Gastroesophageal sphincter (tissue), 4 donors: ENCODE data around the gene MYO5A. TPM values are rescaled to one million over a fixed set of nuclear protein-coding genes. Genes with fewer than 3 reads are reported as not detected.

Experiments
- ATAC-seq: fragments of 150-250 bp; one replicate; pipeline ENCODE4 v1.9.1; 2016; ENCODE audit warnings: mild to moderate bottlenecking, moderate library complexity
- H3K27ac ChIP-seq, 4 donors: fragments of 200-600 bp; sonication (generic) in 3 of 4; 1 replicate in 3 of 4; 2 replicates in 1 of 4; pipeline ENCODE4 v1.5.1; 2016 to 2019
- H3K27me3 ChIP-seq: fragments of 200-600 bp; sonication (generic); one replicate; pipeline ENCODE4 v1.5.1; 2019
- H3K36me3 ChIP-seq, 2 donors: fragments of 200-600 bp; sonication (generic); one replicate each; pipeline ENCODE4 v1.5.1; 2019; ENCODE audit warnings: control low read depth in 1 of 2
- H3K4me1 ChIP-seq, 3 donors: fragments of 200-600 bp; sonication (generic); 1 replicate in 2 of 3; 2 replicates in 1 of 3; pipeline ENCODE4 v1.5.1; 2016 to 2019; ENCODE audit warnings: control low read depth in 2 of 3
- H3K4me3 ChIP-seq, 2 donors: fragments of 200-600 bp; sonication (generic); one replicate each; pipeline ENCODE4 v1.5.1; 2019; ENCODE audit warnings: mild to moderate bottlenecking in 1 of 2, moderate library complexity in 1 of 2
- H3K9me3 ChIP-seq, 3 donors: fragments of 200-600 bp; sonication (generic); one replicate each; pipeline ENCODE4 v1.5.1; 2017 to 2019; ENCODE audit warnings: control low read depth in 2 of 3
- CTCF ChIP-seq, 4 experiments: fragments of 200-600 bp in 2 of 4; fragments of 450-650 bp in 2 of 4; sonication (generic) in 1 of 4; IDR thresholded peaks; one replicate each; pipeline ENCODE4 v1.5.1; 2017 to 2019; ENCODE audit warnings: antibody characterized with exemption in 4 of 4, mild to moderate bottlenecking in 2 of 4, moderate library complexity in 2 of 4
- EP300 ChIP-seq: sonication (generic); formaldehyde crosslinking; IDR thresholded peaks from one replicate; pipeline ENCODE4 v1.6.1; 2017; ENCODE audit warnings: antibody characterized with exemption, mild to moderate bottlenecking
- POLR2A ChIP-seq, 2 donors: fragments of 450-650 bp; IDR thresholded peaks; one replicate each; pipeline ENCODE4 v1.6.1; 2017; ENCODE audit warnings: antibody characterized with exemption in 2 of 2, mild to moderate bottlenecking in 2 of 2, moderate library complexity in 1 of 2
- POLR2AphosphoS5 ChIP-seq: sonication (generic); formaldehyde crosslinking; IDR thresholded peaks from one replicate; pipeline ENCODE4 v1.6.1; 2017; ENCODE audit warnings: antibody characterized with exemption
- WGBS, 2 donors: methylation state at CpG; one replicate each; pipeline ENCODE4 v1.1.5; 2018; ENCODE audit warnings: low coverage in 1 of 2; 5-methylcytosine and 5-hydroxymethylcytosine counted together
- total RNA-seq, 4 donors: library from RNA; depleted of rRNA; stranded (reverse); fragments of >200 nt; gene quantifications; one replicate each; pipeline ENCODE4 v1.1.0, GENCODE V29; 2016

The MYO5A gene
- total RNA-seq, 4 donors from 2014 or later: 24.3 to 41.9 (median 31.2) TPM

- TF ChIP-seq CTCF (IDR thresholded peaks at IDR 0.05): no peak
- TF ChIP-seq EP300: no peak
- no peak for TF ChIP-seq POLR2A (IDR thresholded peaks at IDR 0.05)
- no peak for TF ChIP-seq POLR2AphosphoS5
- 59 to 78% methylated on average over 5 of the region's 5 CpGs for WGBS, 2 donors
- H3K27ac ChIP-seq: no peak overlapping the region
- H3K4me1 ChIP-seq: peaks cover 0 to 11% (median 0%) of the 10 kb centered on the region in 3 donors
- no peaks in the 10 kb centered on the region for H3K9me3 ChIP-seq
- ATAC-seq: no peak
- no peaks in the 10 kb centered on the region for H3K27me3 ChIP-seq
- no peak overlapping the region for H3K4me3 ChIP-seq
- peaks cover 0 to 40% of the 10 kb centered on the region in 2 donors for H3K36me3 ChIP-seq
Measured at GRCh38 chr15:52337198-52337853, 191.4 kb downstream of the MYO5A start.

GRCh38 chr15:52336529-52336928 lies 192.2 kb downstream of the MYO5A start:
- WGBS, 2 donors: 64% methylated on average over 4 of the region's 4 CpGs

GRCh38 chr15:52334491-52335160 lies 194.1 kb downstream of the MYO5A start:
- no peaks in the 10 kb centered on the region for H3K27me3 ChIP-seq
- H3K27ac ChIP-seq: no peak overlapping the region
- ATAC-seq: no peak
- peaks cover 0 to 40% of the 10 kb centered on the region in 2 donors for H3K36me3 ChIP-seq
- H3K4me3 ChIP-seq: no peak overlapping the region
- H3K9me3 ChIP-seq: no peaks in the 10 kb centered on the region
- no peak for TF ChIP-seq POLR2A (IDR thresholded peaks at IDR 0.05)
- TF ChIP-seq CTCF (IDR thresholded peaks at IDR 0.05): no peak
- TF ChIP-seq EP300: no peak
- TF ChIP-seq POLR2AphosphoS5: no peak
- peaks cover 0 to 11% (median 0%) of the 10 kb centered on the region in 3 donors for H3K4me1 ChIP-seq
- 88 to 89% methylated on average over 3 of the region's 3 CpGs for WGBS, 2 donors

More at GRCh38 chr15:52336529-52336928, 192.2 kb downstream of the MYO5A start:
- Histone ChIP-seq H3K9me3 (no peaks in the 10 kb centered on the region), H3K4me3 (no peak overlapping the region), H3K27me3 (no peaks in the 10 kb centered on the region), H3K27ac (no peak overlapping the region), H3K36me3 (peaks cover 0 to 40% of the 10 kb centered on the region in 2 donors), H3K4me1 (peaks cover 0 to 11% (median 0%) of the 10 kb centered on the region in 3 donors)
- TF ChIP-seq EP300 (no peak), POLR2AphosphoS5 (no peak)
- ATAC-seq: no peak

- no peaks in the 10 kb centered on the region for H3K27me3 ChIP-seq
- peaks cover 0 to 67% of the 10 kb centered on the region in 2 donors for H3K36me3 ChIP-seq
- TF ChIP-seq POLR2A (IDR thresholded peaks at IDR 0.05) (no peak), CTCF (IDR thresholded peaks at IDR 0.05) (peak in 1 of 4 experiments; percentile 16)
- no peak overlapping the region for H3K27ac ChIP-seq
- peaks cover 0 to under 1% (median 0%) of the 10 kb centered on the region in 3 donors for H3K4me1 ChIP-seq
- ATAC-seq: no peak
- H3K4me3 ChIP-seq: no peak overlapping the region
- 66 to 78% methylated on average over 4 to 6 of the region's 6 CpGs for WGBS, 2 donors
- no peaks in the 10 kb centered on the region for H3K9me3 ChIP-seq
Measured at GRCh38 chr15:52331490-52332240, 197.0 kb downstream of the MYO5A start.

GRCh38 chr15:52329987-52330386 lies 198.7 kb downstream of the MYO5A start:
- no peaks in the 10 kb centered on the region for H3K4me1 ChIP-seq
- no peaks in the 10 kb centered on the region for H3K9me3 ChIP-seq
- no peak for ATAC-seq
- no peak overlapping the region for H3K4me3 ChIP-seq
- H3K27ac ChIP-seq: no peak overlapping the region
- H3K36me3 ChIP-seq: peaks cover 0 to 71% of the 10 kb centered on the region in 2 donors
- 78 to 100% methylated on average over 1 of the region's 1 CpG for WGBS, 2 donors
- no peaks in the 10 kb centered on the region for H3K27me3 ChIP-seq
- TF ChIP-seq EP300 (no peak), POLR2A (IDR thresholded peaks at IDR 0.05) (no peak), POLR2AphosphoS5 (no peak), CTCF (IDR thresholded peaks at IDR 0.05) (no peak)
